Coronary artery (tissue), 2 donors: ENCODE measurements around the gene VPS33B.

Experiments used
- DNase-seq: peaks from one replicate; pipeline ENCODE4 v3.0.0-alpha.2; 2017; ENCODE audit warnings: low spot score
- H3K27ac ChIP-seq, 2 donors: fragments of 200-600 bp; sonication (generic); one replicate each; pipeline ENCODE4 v1.5.1; 2016 to 2019
- H3K4me3 ChIP-seq: fragments of 200-600 bp; sonication (generic); 2 replicates; pipeline ENCODE4 v1.5.1; 2016; ENCODE audit warnings: mild to moderate bottlenecking, moderate library complexity
- CTCF ChIP-seq: fragments of 200-600 bp; sonication (generic); IDR thresholded peaks from one replicate; pipeline ENCODE4 v1.5.1; 2019; ENCODE audit warnings: antibody characterized with exemption

Gene VPS33B

GRCh38 chr15:90952901-90953677 is 69.3 kb downstream of the VPS33B start:
- DNase-seq = no peak
- no peak for TF ChIP-seq CTCF
- H3K27ac ChIP-seq = no peak overlapping the region
- no peak overlapping the region for H3K4me3 ChIP-seq

DNA sequence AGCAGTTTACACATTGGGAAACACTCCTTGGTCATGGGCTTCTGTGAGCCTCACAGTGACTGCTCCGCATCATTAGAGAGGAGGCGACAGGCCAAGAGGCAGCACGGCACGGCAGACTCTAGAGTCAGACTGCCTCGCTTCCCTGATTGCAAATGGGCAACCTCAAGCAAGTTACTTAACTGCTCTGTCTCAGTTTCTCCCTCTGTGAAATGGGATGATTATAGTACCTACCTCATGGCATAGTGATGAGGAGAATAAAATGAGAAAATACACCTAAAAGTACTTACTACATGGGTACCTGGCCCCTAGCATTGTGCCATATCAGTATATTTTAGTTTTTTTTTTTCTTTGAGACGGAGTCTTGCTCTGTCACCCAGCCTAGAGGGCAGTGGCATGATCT is 71.7 kb downstream of the VPS33B start:
- DNase-seq = no peak
- no peak for TF ChIP-seq CTCF
- H3K4me3 ChIP-seq = no peak overlapping the region
- H3K27ac ChIP-seq = no peak overlapping the region

GRCh38 chr15:90949979-90950675 is 72.3 kb downstream of the VPS33B start:
- TF ChIP-seq CTCF = no peak
- no peak overlapping the region for H3K27ac ChIP-seq
- DNase-seq = no peak
- no peak overlapping the region for H3K4me3 ChIP-seq
